Measurements from ENCODE around the gene TSPAN10. TPM values are rescaled to one million over a fixed set of nuclear protein-coding genes. Genes with fewer than 3 reads are reported as not detected.
A peak's percentile ranks its signal among the peaks of the same experiment; 100 is the strongest.
"Not testable (repeated sequence)": the region's sequence is repeated elsewhere in the genome, so short reads cannot be mapped to it uniquely, and the experiment has no call there.

The TSPAN10 gene
- total RNA-seq, 1 donor from 2014 or later: 3.0 TPM

GRCh38 chr17:81673561-81674258 lies 36.7 kb downstream of the TSPAN10 start:
- Mint-ChIP-seq H3K9me3 (no peaks in the 10 kb centered on the region), H3K4me3 (no peak overlapping the region), H3K27me3 (no peaks in the 10 kb centered on the region), H3K36me3 (no peaks in the 10 kb centered on the region), H3K4me1 (ENCODE audit: unreplicated experiment) (peaks cover 8% of the 10 kb centered on the region), H3K27ac (no peak overlapping the region)
- TF ChIP-seq CTCF (conservative IDR thresholded peaks at IDR 0.05): no peak
- no peak for DNase-seq (ENCODE audit: extremely low spot score, unreplicated experiment)

- not testable (repeated sequence) for H3K4me3 Mint-ChIP-seq; H3K4me1 Mint-ChIP-seq (ENCODE audit: unreplicated experiment); H3K9me3 Mint-ChIP-seq; DNase-seq (ENCODE audit: extremely low spot score, unreplicated experiment); H3K27ac Mint-ChIP-seq; H3K36me3 Mint-ChIP-seq; H3K27me3 Mint-ChIP-seq
- peak; percentile 75 for TF ChIP-seq CTCF (conservative IDR thresholded peaks at IDR 0.05)
Observed at GRCh38 chr17:81675515-81676221, 38.7 kb downstream of the TSPAN10 start.

- no peak for TF ChIP-seq CTCF (conservative IDR thresholded peaks at IDR 0.05)
- no peak for DNase-seq (ENCODE audit: extremely low spot score, unreplicated experiment)
- H3K27ac Mint-ChIP-seq: no peak overlapping the region
- H3K9me3 Mint-ChIP-seq: no peaks in the 10 kb centered on the region
- H3K4me3 Mint-ChIP-seq: no peak overlapping the region
- no peaks in the 10 kb centered on the region for H3K27me3 Mint-ChIP-seq
- no peaks in the 10 kb centered on the region for H3K36me3 Mint-ChIP-seq
- peaks cover 8% of the 10 kb centered on the region for H3K4me1 Mint-ChIP-seq (ENCODE audit: unreplicated experiment)
Observed at GRCh38 chr17:81676906-81677305, 39.9 kb downstream of the TSPAN10 start.

- Mint-ChIP-seq H3K27me3 (no peaks in the 10 kb centered on the region), H3K27ac (no peak overlapping the region), H3K4me3 (peak overlapping the region; percentile 32), H3K4me1 (ENCODE audit: unreplicated experiment) (peaks cover 22% of the 10 kb centered on the region), H3K9me3 (no peaks in the 10 kb centered on the region), H3K36me3 (peaks cover 4% of the 10 kb centered on the region)
- DNase-seq (ENCODE audit: extremely low spot score, unreplicated experiment): no peak
- TF ChIP-seq CTCF (conservative IDR thresholded peaks at IDR 0.05): no peak
Observed at GRCh38 chr17:81680150-81680549, 43.2 kb downstream of the TSPAN10 start.

GRCh38 chr17:81681672-81682071 lies 44.7 kb downstream of the TSPAN10 start:
- peaks cover 4% of the 10 kb centered on the region for H3K36me3 Mint-ChIP-seq
- no peak for TF ChIP-seq CTCF (conservative IDR thresholded peaks at IDR 0.05)
- no peak overlapping the region for H3K27ac Mint-ChIP-seq
- peaks cover 14% of the 10 kb centered on the region for H3K4me1 Mint-ChIP-seq (ENCODE audit: unreplicated experiment)
- no peak for DNase-seq (ENCODE audit: extremely low spot score, unreplicated experiment)
- no peaks in the 10 kb centered on the region for H3K27me3 Mint-ChIP-seq
- no peak overlapping the region for H3K4me3 Mint-ChIP-seq
- no peaks in the 10 kb centered on the region for H3K9me3 Mint-ChIP-seq

All from type B pancreatic cell (in vitro differentiated cells).